ENCODE data around the gene ZCCHC2.
A peak's percentile ranks its signal among the peaks of the same experiment; 100 is the strongest.

Gene ZCCHC2

DNA sequence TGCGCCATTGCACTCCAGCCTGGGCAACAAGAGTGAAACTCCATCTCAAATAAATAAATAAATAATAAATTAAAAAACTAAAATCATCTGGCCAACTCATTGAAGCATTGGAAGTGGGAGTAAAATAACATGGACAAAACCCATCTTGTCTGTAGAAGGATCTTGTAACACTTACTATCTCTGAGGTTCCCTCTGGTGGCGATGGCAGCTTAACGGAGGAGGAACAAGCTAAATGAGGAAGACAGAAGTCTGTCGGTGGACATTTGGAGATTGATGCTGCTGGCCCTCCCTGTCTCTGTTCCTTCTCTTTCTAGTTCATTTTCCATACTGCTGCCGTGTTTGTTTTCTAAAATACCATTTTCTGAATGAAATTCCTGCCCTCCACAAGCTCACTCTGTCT is 43.4 kb downstream of the ZCCHC2 start:
- H2BK12ac ChIP-seq (ENCODE audit: low read length in 2 of 2): no peak overlapping the region
- H3K4me3 ChIP-seq (ENCODE audit: insufficient read depth in 1 of 2, low read depth in 1 of 2, low read length in 2 of 2): no peak overlapping the region
- H3K27ac ChIP-seq (ENCODE audit: low read length, poor library complexity, severe bottlenecking): no peak overlapping the region
- no peak overlapping the region for H2BK15ac ChIP-seq (ENCODE audit: low read depth, poor library complexity, severe bottlenecking)
- no peaks in the 10 kb centered on the region for H3K27me3 ChIP-seq (ENCODE audit: control insufficient read depth in 1 of 2, insufficient read depth in 1 of 2, low read length in 2 of 2)
- H3K9me3 ChIP-seq (ENCODE audit: control insufficient read depth, low read length): peaks cover 11% of the 10 kb centered on the region
- H3K4me2 ChIP-seq (ENCODE audit: low read length, poor library complexity, severe bottlenecking): no peak overlapping the region
- H3K14ac ChIP-seq (ENCODE audit: low read length in 2 of 2): no peak overlapping the region
- H4K91ac ChIP-seq (ENCODE audit: low read length): no peak overlapping the region
- no peak overlapping the region for H3K9ac ChIP-seq (ENCODE audit: low read length)
- no peak overlapping the region for H2BK5ac ChIP-seq (ENCODE audit: low read depth, low read length, poor library complexity, severe bottlenecking)
- peaks cover 10 to 90% of the 10 kb centered on the region in 2 experiments for H3K36me3 ChIP-seq (ENCODE audit: control insufficient read depth in 1 of 2, insufficient read depth in 2 of 2, low read depth in 1 of 2, low read length in 2 of 2)
- H3K23ac ChIP-seq (ENCODE audit: low read length in 2 of 2): no peak overlapping the region
- H3K4ac ChIP-seq (ENCODE audit: low read depth in 1 of 2, low read length in 2 of 2): no peak overlapping the region
- 84% methylated on average over 4 of the region's 5 CpGs for WGBS
- no peaks in the 10 kb centered on the region for H3K4me1 ChIP-seq (ENCODE audit: control insufficient read depth, insufficient read depth, low read depth, low read length)
- H3K79me1 ChIP-seq (replicated peaks; ENCODE audit: low read length, poor library complexity, severe bottlenecking): peaks cover 3% of the 10 kb centered on the region
- no peak overlapping the region for H2AFZ ChIP-seq (ENCODE audit: low read depth, low read length)
- H2BK120ac ChIP-seq (ENCODE audit: low read depth, low read length): no peak overlapping the region
- DNase-seq: peak; percentile 31
- no peak overlapping the region for H4K8ac ChIP-seq (ENCODE audit: low read length)
- no peak overlapping the region for H3K18ac ChIP-seq (ENCODE audit: low read depth in 1 of 2, low read length in 2 of 2)
- H2AK5ac ChIP-seq (ENCODE audit: low read length, severe bottlenecking): no peak overlapping the region

DNA sequence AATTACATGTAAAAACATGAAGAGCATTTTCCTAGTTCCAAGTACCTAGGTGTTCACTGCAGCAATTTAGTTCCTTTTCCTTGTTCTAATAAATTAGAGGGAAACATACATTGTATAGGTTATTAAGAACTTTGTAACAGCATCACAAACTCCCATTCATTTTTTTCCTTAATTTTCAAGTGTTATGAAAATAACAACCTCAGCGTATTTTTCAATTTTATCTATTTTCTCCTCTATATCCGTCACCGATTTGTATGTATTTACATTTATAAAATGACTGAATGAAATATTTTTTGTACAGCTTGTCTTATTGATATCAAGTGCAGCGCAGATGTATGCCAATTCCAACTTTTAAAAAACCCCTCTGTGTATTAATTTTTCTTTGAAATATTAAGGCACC is 44.0 kb downstream of the ZCCHC2 start:
- Histone ChIP-seq H2BK120ac (ENCODE audit: low read depth, low read length) (no peak overlapping the region), H2BK5ac (ENCODE audit: low read depth, low read length, poor library complexity, severe bottlenecking) (no peak overlapping the region), H3K4ac (ENCODE audit: low read depth in 1 of 2, low read length in 2 of 2) (no peak overlapping the region), H2BK12ac (ENCODE audit: low read length in 2 of 2) (no peak overlapping the region), H2BK15ac (ENCODE audit: low read depth, poor library complexity, severe bottlenecking) (no peak overlapping the region), H3K27ac (ENCODE audit: low read length, poor library complexity, severe bottlenecking) (no peak overlapping the region), H3K9ac (ENCODE audit: low read length) (no peak overlapping the region), H4K8ac (ENCODE audit: low read length) (no peak overlapping the region), H3K4me3 (ENCODE audit: insufficient read depth in 1 of 2, low read depth in 1 of 2, low read length in 2 of 2) (no peak overlapping the region), H3K36me3 (ENCODE audit: control insufficient read depth in 1 of 2, insufficient read depth in 2 of 2, low read depth in 1 of 2, low read length in 2 of 2) (peaks cover 7 to 91% of the 10 kb centered on the region in 2 experiments), H3K14ac (ENCODE audit: low read length in 2 of 2) (no peak overlapping the region), H3K4me2 (ENCODE audit: low read length, poor library complexity, severe bottlenecking) (no peak overlapping the region), H3K23ac (ENCODE audit: low read length in 2 of 2) (no peak overlapping the region), H3K9me3 (ENCODE audit: control insufficient read depth, low read length) (peaks cover 12% of the 10 kb centered on the region), H2AK5ac (ENCODE audit: low read length, severe bottlenecking) (no peak overlapping the region), H2AFZ (ENCODE audit: low read depth, low read length) (no peak overlapping the region), H3K79me1 (replicated peaks; ENCODE audit: low read length, poor library complexity, severe bottlenecking) (peaks cover 2% of the 10 kb centered on the region), H3K27me3 (ENCODE audit: control insufficient read depth in 1 of 2, insufficient read depth in 1 of 2, low read length in 2 of 2) (no peaks in the 10 kb centered on the region), H3K18ac (ENCODE audit: low read depth in 1 of 2, low read length in 2 of 2) (no peak overlapping the region), H4K91ac (ENCODE audit: low read length) (no peak overlapping the region), H3K4me1 (ENCODE audit: control insufficient read depth, insufficient read depth, low read depth, low read length) (no peaks in the 10 kb centered on the region)
- no CpG with 5 or more reads among the region's 4 CpGs for WGBS
- no peak for DNase-seq

DNA sequence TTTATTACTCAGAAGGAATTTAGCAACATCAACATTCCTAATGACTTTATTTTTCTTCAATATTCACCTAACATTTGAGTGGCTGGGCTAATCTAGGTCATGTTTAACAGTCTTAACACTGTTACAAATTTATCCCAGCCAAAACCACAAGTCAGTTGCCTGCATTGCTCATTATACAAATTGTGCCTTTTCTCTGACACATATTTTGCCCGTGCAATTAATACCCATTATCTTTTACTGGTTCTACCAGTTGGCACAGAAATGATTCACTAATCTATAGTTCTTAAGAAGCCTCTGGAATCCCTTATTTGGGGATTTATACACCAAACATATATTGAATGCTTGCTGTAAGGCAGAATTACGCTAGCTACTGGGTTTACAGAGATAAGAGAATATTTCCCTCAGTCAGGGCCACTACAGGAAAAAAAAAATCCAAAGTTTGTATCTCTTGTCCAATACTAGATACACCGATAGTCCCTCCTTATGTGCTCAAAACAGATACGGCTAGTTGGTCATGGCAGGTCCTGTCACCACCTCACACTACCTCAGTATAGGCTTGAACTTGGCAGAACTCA is 46.3 kb downstream of the ZCCHC2 start:
- Histone ChIP-seq H2BK120ac (ENCODE audit: low read depth, low read length) (no peak overlapping the region), H3K23ac (ENCODE audit: low read length in 2 of 2) (no peak overlapping the region)
- 96% methylated on average over 4 of the region's 4 CpGs for WGBS

DNA sequence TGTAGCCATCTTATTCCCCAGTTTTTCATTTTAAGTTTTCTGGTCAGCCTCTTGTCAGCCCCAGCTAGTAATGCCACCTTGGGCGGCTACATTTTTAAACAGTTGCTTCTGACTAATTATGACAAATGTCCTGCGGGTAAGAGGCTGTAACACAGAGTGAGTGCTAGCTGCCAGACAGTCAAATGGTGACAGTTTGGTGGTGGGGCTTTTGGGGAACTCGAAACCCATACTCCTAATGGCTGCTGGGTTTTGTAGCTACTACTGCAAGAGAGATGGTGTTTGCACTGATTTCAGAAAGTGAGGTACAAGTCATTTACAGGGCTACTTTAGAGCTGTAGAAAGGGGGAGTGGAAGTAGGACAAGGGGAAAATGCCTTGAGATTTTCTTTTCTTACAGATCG is 48.2 kb downstream of the ZCCHC2 start:
- Histone ChIP-seq H4K8ac (ENCODE audit: low read length) (no peak overlapping the region), H3K4me3 (ENCODE audit: insufficient read depth in 1 of 2, low read depth in 1 of 2, low read length in 2 of 2) (no peak overlapping the region), H3K14ac (ENCODE audit: low read length in 2 of 2) (no peak overlapping the region), H3K27ac (ENCODE audit: low read length, poor library complexity, severe bottlenecking) (no peak overlapping the region), H2BK5ac (ENCODE audit: low read depth, low read length, poor library complexity, severe bottlenecking) (no peak overlapping the region), H3K27me3 (ENCODE audit: control insufficient read depth in 1 of 2, insufficient read depth in 1 of 2, low read length in 2 of 2) (no peaks in the 10 kb centered on the region), H3K4me1 (ENCODE audit: control insufficient read depth, insufficient read depth, low read depth, low read length) (no peaks in the 10 kb centered on the region), H2AFZ (ENCODE audit: low read depth, low read length) (no peak overlapping the region), H3K18ac (ENCODE audit: low read depth in 1 of 2, low read length in 2 of 2) (no peak overlapping the region), H3K23ac (ENCODE audit: low read length in 2 of 2) (no peak overlapping the region), H3K79me1 (replicated peaks; ENCODE audit: low read length, poor library complexity, severe bottlenecking) (peaks cover 2% of the 10 kb centered on the region), H4K91ac (ENCODE audit: low read length) (no peak overlapping the region), H2BK15ac (ENCODE audit: low read depth, poor library complexity, severe bottlenecking) (no peak overlapping the region), H3K9me3 (ENCODE audit: control insufficient read depth, low read length) (peaks cover 12% of the 10 kb centered on the region), H3K9ac (ENCODE audit: low read length) (no peak overlapping the region), H3K4ac (ENCODE audit: low read depth in 1 of 2, low read length in 2 of 2) (no peak overlapping the region), H2BK12ac (ENCODE audit: low read length in 2 of 2) (no peak overlapping the region), H3K36me3 (ENCODE audit: control insufficient read depth in 1 of 2, insufficient read depth in 2 of 2, low read depth in 1 of 2, low read length in 2 of 2) (peaks cover 21 to 96% of the 10 kb centered on the region in 2 experiments), H2BK120ac (ENCODE audit: low read depth, low read length) (no peak overlapping the region), H2AK5ac (ENCODE audit: low read length, severe bottlenecking) (no peak overlapping the region), H3K4me2 (ENCODE audit: low read length, poor library complexity, severe bottlenecking) (no peak overlapping the region)
- no peak for DNase-seq
- WGBS: 83% methylated on average over 4 of the region's 4 CpGs

More for the DNA sequence above, 46.3 kb downstream of the ZCCHC2 start:
- Histone ChIP-seq H2AK5ac (ENCODE audit: low read length, severe bottlenecking) (no peak overlapping the region), H3K4me1 (ENCODE audit: control insufficient read depth, insufficient read depth, low read depth, low read length) (no peaks in the 10 kb centered on the region), H3K4me2 (ENCODE audit: low read length, poor library complexity, severe bottlenecking) (no peak overlapping the region), H4K8ac (ENCODE audit: low read length) (no peak overlapping the region), H3K9ac (ENCODE audit: low read length) (no peak overlapping the region), H3K27me3 (ENCODE audit: control insufficient read depth in 1 of 2, insufficient read depth in 1 of 2, low read length in 2 of 2) (no peaks in the 10 kb centered on the region), H3K9me3 (ENCODE audit: control insufficient read depth, low read length) (peaks cover 12% of the 10 kb centered on the region), H2BK5ac (ENCODE audit: low read depth, low read length, poor library complexity, severe bottlenecking) (no peak overlapping the region), H3K4me3 (ENCODE audit: insufficient read depth in 1 of 2, low read depth in 1 of 2, low read length in 2 of 2) (no peak overlapping the region), H3K14ac (ENCODE audit: low read length in 2 of 2) (no peak overlapping the region), H3K18ac (ENCODE audit: low read depth in 1 of 2, low read length in 2 of 2) (no peak overlapping the region), H3K27ac (ENCODE audit: low read length, poor library complexity, severe bottlenecking) (no peak overlapping the region), H3K4ac (ENCODE audit: low read depth in 1 of 2, low read length in 2 of 2) (no peak overlapping the region), H3K36me3 (ENCODE audit: control insufficient read depth in 1 of 2, insufficient read depth in 2 of 2, low read depth in 1 of 2, low read length in 2 of 2) (peaks cover 9 to 95% of the 10 kb centered on the region in 2 experiments), H2BK15ac (ENCODE audit: low read depth, poor library complexity, severe bottlenecking) (no peak overlapping the region), H4K91ac (ENCODE audit: low read length) (no peak overlapping the region), H2BK12ac (ENCODE audit: low read length in 2 of 2) (no peak overlapping the region), H2AFZ (ENCODE audit: low read depth, low read length) (no peak overlapping the region), H3K79me1 (replicated peaks; ENCODE audit: low read length, poor library complexity, severe bottlenecking) (peaks cover 2% of the 10 kb centered on the region)
- no peak for DNase-seq

All from mesenchymal stem cell (in vitro differentiated cells and primary cell).